ENCODE measurements around the gene CRMP1.

DNA sequence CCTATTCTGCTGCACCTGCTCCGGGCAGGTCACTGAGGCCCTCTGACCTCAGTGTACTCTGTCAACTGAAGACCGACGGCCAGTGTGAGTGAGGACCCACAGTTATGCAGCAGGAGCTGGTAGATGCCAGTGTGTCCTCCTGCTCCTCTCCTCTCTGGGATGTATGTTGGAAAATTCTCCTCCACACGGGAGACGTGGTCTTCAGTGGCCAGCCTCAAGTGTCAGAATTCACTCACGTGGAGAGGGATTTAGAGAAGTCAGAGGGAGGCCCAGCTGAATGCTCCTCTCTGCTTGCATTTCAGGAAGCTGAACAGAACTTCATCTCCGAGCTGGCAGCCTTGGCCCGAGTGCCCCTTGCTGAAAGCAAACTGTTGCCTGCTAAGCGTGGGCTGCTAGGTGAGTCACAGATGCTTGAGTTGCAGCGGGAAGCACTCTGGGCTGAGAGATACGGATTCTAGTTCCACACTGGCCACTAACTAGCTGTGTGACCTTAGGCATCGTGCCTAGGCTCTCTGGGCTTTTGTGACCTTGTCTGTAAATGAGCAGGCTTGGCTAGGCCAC is 83.6 kb downstream of the CRMP1 start:
- TF ChIP-seq, protein P1, sequence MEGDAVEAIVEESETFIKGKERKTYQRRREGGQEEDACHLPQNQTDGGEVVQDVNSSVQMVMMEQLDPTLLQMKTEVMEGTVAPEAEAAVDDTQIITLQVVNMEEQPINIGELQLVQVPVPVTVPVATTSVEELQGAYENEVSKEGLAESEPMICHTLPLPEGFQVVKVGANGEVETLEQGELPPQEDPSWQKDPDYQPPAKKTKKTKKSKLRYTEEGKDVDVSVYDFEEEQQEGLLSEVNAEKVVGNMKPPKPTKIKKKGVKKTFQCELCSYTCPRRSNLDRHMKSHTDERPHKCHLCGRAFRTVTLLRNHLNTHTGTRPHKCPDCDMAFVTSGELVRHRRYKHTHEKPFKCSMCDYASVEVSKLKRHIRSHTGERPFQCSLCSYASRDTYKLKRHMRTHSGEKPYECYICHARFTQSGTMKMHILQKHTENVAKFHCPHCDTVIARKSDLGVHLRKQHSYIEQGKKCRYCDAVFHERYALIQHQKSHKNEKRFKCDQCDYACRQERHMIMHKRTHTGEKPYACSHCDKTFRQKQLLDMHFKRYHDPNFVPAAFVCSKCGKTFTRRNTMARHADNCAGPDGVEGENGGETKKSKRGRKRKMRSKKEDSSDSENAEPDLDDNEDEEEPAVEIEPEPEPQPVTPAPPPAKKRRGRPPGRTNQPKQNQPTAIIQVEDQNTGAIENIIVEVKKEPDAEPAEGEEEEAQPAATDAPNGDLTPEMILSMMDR (IDR thresholded peaks at IDR 0.05) = no peak
- no peak for TF ChIP-seq POLR2A (IDR thresholded peaks at IDR 0.05)

All from body of pancreas (tissue), 4 donors.